H1 (cell line): ENCODE data around the gene DLG5. TPM values are rescaled to one million over a fixed set of nuclear protein-coding genes. Genes with fewer than 3 reads are reported as not detected.
A peak's percentile ranks its signal among the peaks of the same experiment; 100 is the strongest.

Experiments
- CTCF ChIA-PET: fragments of 300-600 bp; sonication (Branson Sonifier 250); formaldehyde crosslinking; loops from one replicate; lab custom pipeline; 2021; ENCODE audit not compliant: partially characterized antibody; lab: Charles Lee
- POLR2A ChIA-PET: fragments of 300-600 bp; sonication (Branson Sonifier 250); formaldehyde crosslinking; loops from one replicate; lab custom pipeline; 2021; ENCODE audit warnings: inconsistent platforms; ENCODE audit not compliant: partially characterized antibody; lab: Charles Lee
- DNase-seq, 2 experiments: peaks; one replicate each; pipeline versions ENCODE4 v3.0.0 to v3.0.0-alpha.2; 2010 to 2022; ENCODE audit warnings: low spot score in 2 of 2, low read depth in 1 of 2, mixed read lengths in 1 of 2
- FAIRE-seq: peaks from 2 replicates; lab custom pipeline; 2011; peaks lifted over from hg19 to GRCh38; lab: Jason Lieb, UNC
- H2AFZ ChIP-seq: 2 replicates; pipeline ENCODE4 v1.8.1; 2012; ENCODE audit warnings: low read length, inconsistent platforms
- H2AK5ac ChIP-seq: 2 replicates; pipeline ENCODE4 v1.6.1; 2013; ENCODE audit warnings: low read depth, low read length
- H2BK120ac ChIP-seq: replicated peaks from 2 replicates; pipeline ENCODE3; 2013; ENCODE audit warnings: low read depth, low read length, inconsistent platforms
- H2BK12ac ChIP-seq: 2 replicates; pipeline ENCODE4 v1.6.1; 2013; ENCODE audit warnings: low read depth, low read length
- H2BK15ac ChIP-seq: 2 replicates; pipeline ENCODE4 v1.6.1; 2013; ENCODE audit warnings: low read length
- H2BK20ac ChIP-seq: 2 replicates; pipeline ENCODE4 v1.6.1; 2013; ENCODE audit warnings: low read length
- H2BK5ac ChIP-seq: 2 replicates; pipeline ENCODE4 v1.6.1; 2013; ENCODE audit warnings: low read depth, low read length
- H3K14ac ChIP-seq: 2 replicates; pipeline ENCODE4 v1.6.1; 2013; ENCODE audit warnings: inconsistent platforms; ENCODE audit not compliant: insufficient read length
- H3K18ac ChIP-seq: 2 replicates; pipeline ENCODE4 v1.6.1; 2013; ENCODE audit warnings: low read length; ENCODE audit errors: extremely low read depth
- H3K23ac ChIP-seq: 2 replicates; pipeline ENCODE4 v1.6.1; 2013; ENCODE audit warnings: inconsistent platforms; ENCODE audit not compliant: insufficient read length
- H3K23me2 ChIP-seq: 2 replicates; pipeline ENCODE4 v1.6.1; 2013; ENCODE audit warnings: low read depth, low read length
- H3K27ac ChIP-seq: 2 replicates; pipeline ENCODE4 v1.6.1; 2011; ENCODE audit warnings: low read depth, low read length, inconsistent platforms
- H3K27me3 ChIP-seq, 4 experiments: replicated peaks in 1 of 4; 1 replicate in 1 of 4; 2 replicates in 3 of 4; pipeline versions ENCODE4 v1.6.1 to v1.8.1; 2011 to 2013; ENCODE audit warnings: low read length in 3 of 4, mild to moderate bottlenecking in 3 of 4, inconsistent platforms in 2 of 4, mixed read lengths in 2 of 4, moderate library complexity in 1 of 4; ENCODE audit not compliant: control insufficient read depth in 3 of 4, insufficient read depth in 3 of 4; ENCODE audit errors: extremely low read depth in 1 of 4
- H3K36me3 ChIP-seq, 4 experiments: 2 replicates each; pipeline versions ENCODE4 v1.6.1 to v1.8.1; 2011 to 2013; ENCODE audit warnings: mild to moderate bottlenecking in 4 of 4, low read length in 3 of 4, moderate library complexity in 2 of 4, control low read depth in 1 of 4, inconsistent platforms in 1 of 4; ENCODE audit not compliant: insufficient read depth in 4 of 4, control insufficient read depth in 2 of 4
- H3K4ac ChIP-seq: replicated peaks from 2 replicates; pipeline ENCODE3; 2013; ENCODE audit warnings: low read length, low read depth, mixed read lengths, inconsistent platforms; ENCODE audit not compliant: insufficient read length
- H3K4me1 ChIP-seq, 4 experiments: replicated peaks in 1 of 4; 1 replicate in 1 of 4; 2 replicates in 3 of 4; pipeline versions ENCODE4 v1.6.1 to v1.8.1; 2011 to 2013; ENCODE audit warnings: low read length in 3 of 4, inconsistent platforms in 2 of 4, mixed read lengths in 1 of 4; ENCODE audit not compliant: insufficient read depth in 4 of 4, control insufficient read depth in 3 of 4
- H3K4me2 ChIP-seq, 2 experiments: 2 replicates each; pipeline versions ENCODE4 v1.6.1 to v1.8.1; 2011 to 2013; ENCODE audit warnings: low read depth in 2 of 2, low read length in 2 of 2, control low read depth in 1 of 2, inconsistent platforms in 1 of 2, mild to moderate bottlenecking in 1 of 2; ENCODE audit not compliant: insufficient read depth in 1 of 2
- H3K4me3 ChIP-seq, 4 experiments: fragments of 200-600, 300-600 bp in 1 of 4; sonication (generic), shearing (Covaris generic), sonication (Bioruptor Twin) in 1 of 4; 2 replicates each; pipeline versions ENCODE4 v1.5.1 to v1.8.1; 2011 to 2016; ENCODE audit warnings: low read length in 4 of 4, low read depth in 3 of 4, control low read depth in 2 of 4, inconsistent platforms in 2 of 4, mild to moderate bottlenecking in 2 of 4, mixed read lengths in 1 of 4, moderate library complexity in 1 of 4; ENCODE audit not compliant: insufficient read depth in 2 of 4; ENCODE audit errors: extremely low read depth in 1 of 4
- H3K56ac ChIP-seq: replicated peaks from 2 replicates; pipeline ENCODE3; 2013; ENCODE audit warnings: low read depth, mild to moderate bottlenecking, mixed read lengths, low read length, inconsistent platforms; ENCODE audit not compliant: insufficient read length
- H3K79me1 ChIP-seq: 2 replicates; pipeline ENCODE4 v1.6.1; 2013; ENCODE audit warnings: low read depth, low read length, control low read depth
- H3K79me2 ChIP-seq, 2 experiments: 2 replicates each; pipeline versions ENCODE4 v1.6.1 to v1.8.1; 2012 to 2013; ENCODE audit warnings: low read length in 2 of 2, mild to moderate bottlenecking in 2 of 2, inconsistent platforms in 1 of 2; ENCODE audit not compliant: insufficient read depth in 2 of 2, control insufficient read depth in 1 of 2
- H3K9ac ChIP-seq, 4 experiments: replicated peaks in 1 of 4; 1 replicate in 1 of 4; 2 replicates in 3 of 4; pipeline versions ENCODE4 v1.6.1 to v1.8.1; 2011 to 2013; ENCODE audit warnings: low read depth in 3 of 4, low read length in 3 of 4, control low read depth in 2 of 4, mild to moderate bottlenecking in 2 of 4, moderate library complexity in 2 of 4, inconsistent platforms in 1 of 4; ENCODE audit errors: extremely low read depth in 1 of 4
- H3K9me3 ChIP-seq, 2 experiments: 2 replicates each; pipeline versions ENCODE4 v1.6.1 to v1.8.1; 2012 to 2013; ENCODE audit warnings: mild to moderate bottlenecking in 2 of 2, moderate library complexity in 2 of 2, control low read depth in 1 of 2, inconsistent platforms in 1 of 2, low read depth in 1 of 2, low read length in 1 of 2, mixed read lengths in 1 of 2; ENCODE audit not compliant: insufficient read depth in 2 of 2
- H4K20me1 ChIP-seq, 2 experiments: replicated peaks in 1 of 2; 2 replicates each; pipeline versions ENCODE3 to v1.8.1; 2011 to 2013; ENCODE audit warnings: inconsistent platforms in 2 of 2, low read length in 2 of 2, mild to moderate bottlenecking in 1 of 2; ENCODE audit not compliant: insufficient read depth in 2 of 2, control insufficient read depth in 1 of 2
- H4K5ac ChIP-seq: 2 replicates; pipeline ENCODE4 v1.6.1; 2013; ENCODE audit warnings: low read length, low read depth, mixed read lengths, inconsistent platforms; ENCODE audit not compliant: insufficient read length
- H4K8ac ChIP-seq: 2 replicates; pipeline ENCODE4 v1.8.0; 2013; ENCODE audit warnings: mild to moderate bottlenecking, moderate library complexity, low read length, inconsistent platforms; ENCODE audit not compliant: insufficient read depth; ENCODE audit errors: extremely low read depth
- H4K91ac ChIP-seq: replicated peaks from 2 replicates; pipeline ENCODE3; 2013; ENCODE audit warnings: low read length, mixed read lengths, inconsistent platforms; ENCODE audit not compliant: insufficient read length
- POLR2AphosphoS5 ChIP-seq: IDR thresholded peaks from 2 replicates; pipeline ENCODE4 v1.6.1; 2011; ENCODE audit warnings: low read depth, low read length
- RAD21 ChIP-seq, 2 experiments: IDR thresholded peaks in 1 of 2; conservative IDR thresholded peaks in 1 of 2; 2 replicates each; pipeline ENCODE4 v1.6.1; 2011; ENCODE audit warnings: low read depth in 2 of 2, low read length in 2 of 2, improper control_type of control experiment in 1 of 2, inconsistent platforms in 1 of 2, mild to moderate bottlenecking in 1 of 2, moderate library complexity in 1 of 2
- RBBP5 ChIP-seq: IDR thresholded peaks from 2 replicates; pipeline ENCODE4 v1.7.1; 2012; ENCODE audit warnings: low read depth, mild to moderate bottlenecking, inconsistent platforms, low read length, moderate library complexity, borderline replicate concordance
- RFX5 ChIP-seq: IDR thresholded peaks from 2 replicates; pipeline ENCODE4 v1.6.1; 2011; ENCODE audit warnings: low read depth, low read length, improper control_type of control experiment, borderline replicate concordance
- SP2 ChIP-seq: IDR thresholded peaks from 2 replicates; pipeline ENCODE4 v1.6.1; 2012; ENCODE audit warnings: mild to moderate bottlenecking, low read length, inconsistent platforms
- WGBS, 2 experiments: shearing (Covaris generic) in 1 of 2; methylation state at CpG; one replicate each; pipeline versions ENCODE4 v1.1.6 to v1.1.7; 2013 to 2015; ENCODE audit warnings: low lambda C conversion rate in 2 of 2, mixed read lengths in 2 of 2, inconsistent platforms in 1 of 2, low coverage in 1 of 2, missing lambda C conversion rate in 1 of 2; ENCODE audit not compliant: insufficient replicate concordance in 2 of 2, insufficient coverage in 1 of 2, insufficient read length in 1 of 2; ENCODE audit errors: extremely low coverage in 1 of 2, missing lambda C conversion rate in 1 of 2; 5-methylcytosine and 5-hydroxymethylcytosine counted together
- polyA plus RNA-seq, 7 experiments: library from polyadenylated mRNA; depleted of rRNA in 3 of 7; stranded (reverse) in 5 of 7; unstranded in 2 of 7; fragments of >200 nt in 5 of 7; fragments of 200-250 nt in 2 of 7; gene quantifications; 1 replicate in 5 of 7; 2 replicates in 1 of 7; 4 replicates in 1 of 7; pipeline versions ENCODE4 v1.2.1 to v1.2.3, GENCODE V29; 2011 to 2013; ENCODE audit warnings: missing spikeins in 2 of 7, mixed read lengths in 2 of 7
- total RNA-seq: library from RNA; stranded (reverse); fragmentation: NEBNext Ultra II Directional; extraction: Animal tissue kit (Norgen Biotek cat#: 25700); gene quantifications from 2 replicates; pipeline ENCODE4 v1.2.1, GENCODE V29; 2021

Gene DLG5
- total and polyA plus RNA-seq, 2 of the 8 experiments (the other 6 are each of a cell fraction or from before 2014, with no cell fraction given), result 15.6 to 71.4 TPM

DNA sequence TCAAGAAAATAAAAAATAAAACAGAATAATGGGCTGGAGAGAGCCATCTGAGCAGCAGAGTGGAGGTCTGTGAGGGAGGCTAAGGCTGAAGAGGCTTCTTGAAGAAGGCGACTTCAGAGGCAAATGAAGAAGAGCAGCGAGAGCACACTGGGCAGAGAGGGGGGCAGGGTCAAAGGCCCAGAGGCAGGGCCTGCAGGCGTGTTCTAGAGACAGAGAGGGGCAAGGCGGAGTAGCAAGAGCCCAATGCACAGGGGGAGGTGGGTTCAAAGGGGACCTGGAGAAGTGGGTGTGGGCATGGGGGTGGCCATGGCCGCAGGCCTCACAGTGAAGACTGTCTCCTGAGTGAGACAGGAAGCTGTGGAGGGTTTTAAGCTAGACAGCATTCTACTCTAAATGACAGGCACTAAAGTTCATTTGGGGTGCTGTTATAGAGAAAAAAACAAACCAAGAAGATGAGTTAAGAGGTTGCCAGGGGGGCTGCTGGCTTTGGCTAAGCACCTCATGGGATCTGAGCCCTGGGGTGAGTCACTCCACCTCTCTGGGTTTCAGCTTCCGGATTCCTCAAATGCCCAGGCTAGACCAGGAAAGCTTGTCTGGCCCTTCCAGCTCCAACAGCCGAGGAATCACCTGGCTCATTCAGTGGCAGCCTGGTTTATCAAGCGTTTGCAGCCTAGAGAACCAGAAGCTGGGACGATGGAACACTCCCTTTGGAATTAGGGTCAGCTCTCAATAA lies 81.7 kb downstream of the DLG5 start:
- 0 out of 2 replicates have a peak overlapping the region, but pooled peaks have one; percentile 44 for H2BK5ac ChIP-seq
- ChIA-PET POLR2A (interaction anchor here (0.6 to 0.7 kb wide), 2 partner anchors 20 to 130 kb away, joined by 3 read pairs; no protein-coding TSS in a partner anchor), CTCF (interaction anchor here (0.6 to 5.5 kb wide), 6 partner anchors 41 to 130 kb away, joined by 3 to 64 read pairs (median 4); no protein-coding TSS in a partner anchor)
- H2BK20ac ChIP-seq, result no peak overlapping the region
- 84% methylated on average over 9 of the region's 9 CpGs; no CpG with 5 or more reads in 1 of the 2 experiments for WGBS, 2 experiments
- TF ChIP-seq SP2, result no peak
- TF ChIP-seq POLR2AphosphoS5, result no peak
- TF ChIP-seq RAD21 (IDR thresholded peaks at IDR 0.05 in 1 of 2, conservative IDR thresholded peaks at IDR 0.05 in 1 of 2; ENCODE audit: low read depth in 2 of 2, low read length in 2 of 2), result no peak
- TF ChIP-seq RFX5, result no peak
- TF ChIP-seq RBBP5, result no peak
- H3K27me3 ChIP-seq, result no peaks in the 10 kb centered on the region
- FAIRE-seq (no peak), DNase-seq (no peak)
- H3K23me2 ChIP-seq, result no peaks in the 10 kb centered on the region
- H2AK5ac ChIP-seq, result no peak overlapping the region
- H2AFZ ChIP-seq, result no peak overlapping the region
- H3K9ac ChIP-seq, result no peak overlapping the region
- peaks cover 4 to 17% (median 11%) of the 10 kb centered on the region in 4 experiments for H3K4me1 ChIP-seq
- H3K23ac ChIP-seq, result no peak overlapping the region
- no peaks in the 10 kb centered on the region for H3K79me2 ChIP-seq
- no peak overlapping the region for H3K14ac ChIP-seq
- H2BK120ac ChIP-seq, result no peak overlapping the region
- no peaks in the 10 kb centered on the region; the same call in none of the 2 replicates for H3K79me1 ChIP-seq
- H4K8ac ChIP-seq, result no peak overlapping the region; the same call in 1 of the 2 replicates
- H3K27ac ChIP-seq, result no peak overlapping the region
- H4K5ac ChIP-seq, result no peak overlapping the region
- H4K20me1 ChIP-seq, result no peaks in the 10 kb centered on the region
- H2BK15ac ChIP-seq, result no peak overlapping the region
- no peak overlapping the region for H3K4me2 ChIP-seq
- no peak overlapping the region for H4K91ac ChIP-seq
- H3K56ac ChIP-seq, result no peak overlapping the region
- no peak overlapping the region for H3K4me3 ChIP-seq
- H3K9me3 ChIP-seq, result no peaks in the 10 kb centered on the region
- no peak overlapping the region for H2BK12ac ChIP-seq
- H3K18ac ChIP-seq, result no peak overlapping the region
- no peak overlapping the region for H3K4ac ChIP-seq
- peaks cover 3 to 17% (median 12%) of the 10 kb centered on the region in 4 experiments for H3K36me3 ChIP-seq
